ENCODE results near the gene RPH3AL.
"Not testable (repeated sequence)": the region's sequence is repeated elsewhere in the genome, so short reads cannot be mapped to it uniquely, and the experiment has no call there.

RPH3AL gene

DNA sequence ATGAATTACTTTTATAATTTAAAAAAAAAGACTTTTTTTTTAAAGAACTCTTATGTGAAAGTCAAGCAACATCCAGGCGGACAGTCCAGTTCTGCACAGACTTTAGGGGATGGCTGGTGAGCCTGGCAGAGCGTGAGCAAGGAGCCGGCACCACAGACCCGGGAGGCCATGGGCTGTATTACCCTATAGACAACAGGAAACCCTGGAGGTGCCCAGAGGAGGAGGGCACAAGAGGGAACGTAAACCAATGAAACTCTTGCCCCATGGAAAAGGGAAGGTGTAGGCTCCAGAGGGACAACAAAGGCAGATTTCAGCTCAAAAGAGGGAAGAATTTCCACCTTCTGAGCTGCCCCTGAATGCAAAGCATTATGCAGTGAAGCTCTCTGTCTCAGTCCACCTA, 25.5 kb upstream of the RPH3AL start:
- no peak for DNase-seq

DNA sequence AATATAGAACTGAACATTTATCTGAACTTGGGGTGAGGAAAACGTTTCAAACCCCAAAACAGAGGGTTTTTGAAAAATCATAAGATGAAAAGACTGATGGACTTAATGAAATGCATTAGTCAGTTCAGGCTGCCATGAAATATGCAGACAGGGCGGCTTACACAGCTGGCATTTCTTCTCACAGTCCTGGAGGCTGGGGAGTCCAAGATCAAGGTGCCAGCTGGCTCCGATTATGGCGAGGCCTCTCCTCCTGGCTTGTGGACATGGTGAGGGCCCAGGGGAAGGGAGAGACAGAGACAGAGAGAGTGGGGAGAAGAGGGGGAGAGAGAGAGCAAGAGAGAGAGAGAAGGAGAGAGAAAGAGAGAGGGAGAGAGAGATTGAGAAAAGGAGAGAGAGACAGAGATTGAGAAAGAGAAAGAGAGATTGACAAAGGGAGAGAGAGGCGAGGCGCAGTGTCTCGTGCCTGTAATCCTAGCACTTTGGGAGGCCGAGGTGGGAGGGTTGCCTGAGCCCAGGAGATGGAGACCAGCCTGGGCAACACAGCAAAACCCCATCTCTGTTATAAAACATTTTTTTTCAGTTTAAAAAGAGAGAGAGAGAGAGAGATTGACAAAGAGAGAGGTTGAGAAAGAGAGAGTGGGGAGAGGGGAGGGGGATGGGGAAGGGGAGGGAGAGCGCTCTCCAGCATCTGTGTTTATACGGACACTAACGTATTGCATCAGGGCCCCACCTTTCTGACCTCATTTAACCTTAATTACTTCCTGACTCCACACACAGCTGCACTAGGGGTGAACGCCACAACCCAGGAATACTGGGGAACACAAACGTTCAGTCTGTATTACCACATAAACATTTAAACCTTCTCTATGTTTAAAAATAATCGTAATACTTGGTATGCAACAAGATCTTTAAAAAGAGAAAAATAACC, 24.6 kb upstream of the RPH3AL start:
- no peak for DNase-seq

DNA sequence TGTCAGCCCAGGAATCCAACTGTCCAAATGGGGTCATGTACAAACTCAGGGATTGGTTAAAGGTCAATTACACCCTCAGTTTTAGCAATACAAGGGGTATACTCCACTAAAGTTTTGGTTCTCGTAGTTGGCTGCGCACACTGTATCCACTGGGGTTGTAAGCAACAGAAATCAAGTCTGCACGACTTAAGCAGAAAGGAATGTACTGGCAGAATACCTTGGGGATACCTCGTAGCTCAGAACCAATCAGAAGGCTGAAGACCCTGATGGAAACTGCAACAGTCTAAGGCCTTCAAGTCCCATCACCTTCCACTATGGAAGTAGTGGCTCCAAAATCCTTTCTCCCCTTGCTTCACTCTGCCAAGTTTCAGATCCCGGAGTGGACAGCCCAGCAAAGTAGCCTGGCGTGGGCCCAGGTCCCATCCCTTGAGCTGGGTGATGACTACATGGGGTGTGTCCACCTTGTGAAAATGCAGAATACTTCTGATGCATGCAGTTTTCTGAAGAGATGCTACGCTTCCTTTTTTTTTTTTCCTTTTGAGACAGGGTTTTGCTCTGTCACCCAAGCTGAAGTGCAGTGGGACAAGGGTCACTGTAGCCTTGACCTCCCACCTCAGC, 21.1 kb upstream of the RPH3AL start:
- no peak for DNase-seq

DNA sequence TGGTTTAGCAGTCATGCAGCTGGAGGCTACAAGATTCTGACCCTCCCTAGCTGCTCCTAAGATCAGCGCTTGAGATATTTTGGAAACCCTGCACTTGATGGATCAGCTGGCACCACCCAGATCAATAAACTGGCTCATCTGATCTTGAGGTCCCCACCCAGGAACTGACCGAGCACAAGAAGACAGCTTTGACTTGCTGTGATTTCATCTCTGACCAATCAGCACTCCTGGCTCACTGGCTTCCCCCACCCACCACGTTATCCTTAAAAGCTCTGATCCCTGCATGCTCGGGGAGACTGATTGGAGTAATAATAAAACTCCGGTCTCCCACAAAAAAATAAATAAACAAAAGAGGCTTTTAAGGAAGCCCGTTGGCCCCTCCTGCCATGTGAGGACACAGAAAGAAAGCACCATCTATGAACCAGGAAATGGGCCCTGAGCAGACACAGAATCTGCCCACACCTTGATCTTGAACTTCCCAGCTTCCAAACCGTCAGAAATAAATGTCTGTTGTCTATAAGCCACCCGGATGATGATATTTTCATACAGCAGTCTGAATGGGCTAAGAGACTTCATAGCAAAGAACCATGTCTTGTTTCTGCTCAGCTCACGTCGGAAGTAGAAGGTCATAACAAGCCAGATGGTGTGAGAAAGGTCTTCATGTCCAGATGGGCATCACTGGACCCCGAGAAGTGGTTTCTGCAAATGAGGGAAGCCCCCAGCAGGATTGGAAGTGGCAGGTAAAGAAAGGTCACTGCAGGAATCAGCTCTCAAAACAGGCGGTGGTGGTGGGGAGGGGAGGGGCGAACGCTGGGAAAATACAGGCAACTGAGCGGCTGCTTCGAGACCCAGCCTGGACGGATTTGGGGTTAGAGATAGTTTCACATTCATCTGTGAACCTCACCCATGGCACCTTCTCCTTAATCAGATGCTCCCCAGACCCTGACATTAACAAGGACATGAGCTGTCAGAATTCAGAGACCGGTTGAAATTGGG, 19.8 kb upstream of the RPH3AL start:
- DNase-seq = no peak

GRCh38 chr17:371583-371982, 19.0 kb upstream of the RPH3AL start:
- DNase-seq = no peak

- not testable (repeated sequence) for DNase-seq
Measured at GRCh38 chr17:367656-368055, 15.0 kb upstream of the RPH3AL start.

DNA sequence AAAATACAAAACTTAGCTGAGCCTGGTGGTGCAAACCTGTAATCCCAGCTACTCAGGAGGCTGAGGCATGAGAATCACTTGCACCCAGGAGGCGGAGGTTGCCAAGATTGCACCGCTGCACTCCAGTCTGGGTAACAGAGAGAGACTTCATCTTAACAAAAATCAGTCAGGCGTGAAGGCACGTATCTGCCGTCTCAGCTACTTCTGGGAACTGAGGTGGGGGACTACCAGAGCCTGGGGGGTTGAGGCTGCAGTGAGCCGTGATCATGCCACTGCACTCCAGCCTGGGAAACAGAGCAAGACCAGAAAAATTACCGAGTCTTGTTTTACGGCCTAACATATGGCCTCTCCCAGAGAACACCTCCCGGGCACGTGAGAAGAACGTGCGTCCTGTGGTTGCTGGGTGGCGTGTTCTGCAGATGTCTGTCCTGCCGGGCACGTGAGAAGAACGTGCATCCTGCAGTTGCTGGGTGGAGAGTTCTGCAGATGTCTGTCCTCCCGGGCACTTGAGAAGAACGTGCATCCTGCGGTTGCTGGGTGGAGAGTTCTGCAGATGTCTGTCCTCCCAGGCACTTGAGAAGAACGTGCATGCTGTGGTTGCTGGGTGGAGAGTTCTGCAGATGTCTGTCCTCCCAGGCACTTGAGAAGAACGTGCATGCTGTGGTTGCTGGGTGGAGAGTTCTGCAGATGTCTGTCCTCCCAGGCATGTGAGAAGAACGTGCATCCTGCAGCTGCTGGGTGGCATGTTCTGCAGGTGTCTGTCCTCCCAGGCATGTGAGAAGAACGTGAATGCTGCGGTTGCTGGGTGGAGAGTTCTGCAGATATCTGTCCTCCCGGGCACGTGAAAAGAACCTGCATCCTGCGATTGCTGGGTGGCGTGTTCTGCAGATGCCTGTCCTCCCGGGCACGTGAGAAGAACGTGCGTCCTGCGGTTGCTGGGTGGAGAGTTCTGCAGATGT, 14.3 kb upstream of the RPH3AL start:
- DNase-seq = not testable (repeated sequence)

DNA sequence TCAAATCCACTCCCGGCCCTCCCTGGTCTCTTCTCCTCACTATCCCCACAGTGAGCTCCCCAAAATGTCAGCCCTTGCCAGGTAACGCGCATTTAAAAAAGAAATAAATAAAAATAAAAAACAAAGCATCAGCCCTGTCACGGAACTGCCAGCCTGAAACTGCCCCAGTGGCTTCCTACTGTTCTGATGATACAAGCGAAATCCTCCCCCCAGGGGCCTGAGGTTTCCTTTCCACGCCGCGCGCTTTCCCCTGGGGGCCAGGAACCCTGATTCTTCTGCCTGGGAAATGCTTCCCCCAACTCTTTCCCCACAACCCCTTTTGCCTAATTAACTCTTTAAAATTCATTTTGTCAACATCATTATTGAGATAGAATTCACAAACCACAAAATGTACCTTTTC, 12.2 kb upstream of the RPH3AL start:
- no peak for DNase-seq

DNA sequence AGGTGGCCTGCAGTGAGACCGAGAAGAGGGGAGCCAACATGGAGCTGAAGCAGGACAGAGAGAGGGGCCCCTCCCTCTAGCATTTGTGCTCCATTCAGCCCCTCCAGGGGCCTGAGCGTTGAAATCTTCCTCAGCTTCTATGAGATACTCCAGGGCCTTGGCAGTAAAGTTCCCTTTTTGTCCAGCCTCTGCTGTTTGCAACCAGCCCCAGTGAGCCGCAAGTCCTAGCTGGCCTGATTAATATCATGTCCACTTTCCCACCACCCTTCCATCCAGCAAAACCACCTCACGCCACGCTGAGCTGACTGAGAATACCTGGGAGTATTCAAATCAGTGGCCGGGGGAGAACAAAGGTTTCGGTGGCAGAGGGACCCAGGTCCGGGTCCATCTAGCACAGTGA, 11.7 kb upstream of the RPH3AL start:
- DNase-seq = no peak

GRCh38 chr17:362721-363120, 10.1 kb upstream of the RPH3AL start:
- no peak for DNase-seq

DNA sequence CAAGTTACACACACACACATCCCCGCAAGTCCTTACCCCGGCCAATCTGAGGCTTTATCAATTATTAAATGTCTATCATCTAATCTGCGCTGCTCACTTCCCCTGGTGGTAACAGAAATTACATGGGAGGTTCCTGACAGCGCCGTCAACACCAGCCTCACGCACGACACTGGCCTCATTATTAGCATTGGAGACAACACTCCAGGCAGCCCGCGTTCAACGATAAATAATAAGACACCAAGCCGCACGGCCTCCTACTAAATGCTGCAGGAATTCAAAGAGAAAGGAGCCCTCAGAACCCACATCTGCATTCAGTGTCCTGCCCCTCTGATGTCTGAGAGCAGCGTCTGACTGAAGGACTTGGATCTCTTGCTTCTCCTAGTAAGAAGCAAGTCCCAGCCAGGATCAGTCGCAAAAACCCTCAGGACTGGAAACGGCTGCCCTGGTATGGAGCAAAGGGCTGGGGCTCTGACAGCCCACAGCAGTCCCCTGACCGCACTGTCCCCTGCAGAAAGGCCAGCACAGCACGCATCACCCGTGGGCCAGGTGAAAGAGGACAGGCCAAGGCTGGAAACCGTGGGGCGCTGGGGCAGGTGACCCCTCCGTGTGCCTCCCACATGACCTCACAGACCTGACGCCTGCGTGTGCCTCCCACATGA, 7.6 kb upstream of the RPH3AL start:
- DNase-seq = no peak

DNA sequence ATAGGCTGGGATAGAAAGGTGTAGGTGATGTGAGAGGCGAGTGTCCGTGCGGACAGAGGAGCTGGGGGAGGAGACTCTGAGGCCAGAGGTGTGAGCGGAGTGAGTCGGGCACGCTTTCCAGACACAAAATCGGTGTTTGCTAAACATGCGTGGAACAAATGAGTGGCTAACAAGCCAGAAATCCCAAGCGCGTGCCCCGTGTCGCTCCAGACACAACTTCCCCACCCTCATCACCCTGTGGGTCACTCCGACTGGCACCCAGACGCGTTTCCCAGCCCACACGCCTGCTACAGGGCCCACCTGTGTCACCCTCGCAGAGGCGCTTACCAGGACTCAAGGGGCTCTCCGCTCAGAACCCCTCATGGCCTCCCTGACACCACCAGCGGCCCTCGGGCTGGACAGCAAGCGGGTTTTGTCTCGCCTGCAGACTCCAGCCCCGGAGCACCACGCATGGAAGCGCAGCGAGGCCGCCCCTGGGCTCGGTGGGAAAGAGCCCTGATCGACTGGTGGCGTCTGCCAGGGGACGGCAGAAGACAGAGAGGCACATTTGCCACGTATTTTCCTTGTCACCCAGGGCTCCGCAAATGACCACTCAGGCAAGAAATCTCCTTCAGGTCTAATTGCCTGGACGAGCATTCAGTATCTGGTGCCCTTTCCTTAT, 6.0 kb upstream of the RPH3AL start:
- DNase-seq = no peak

GRCh38 chr17:357644-358043, 5.0 kb upstream of the RPH3AL start:
- no peak for DNase-seq

- DNase-seq = no peak
Measured at GRCh38 chr17:356671-357434, 4.2 kb upstream of the RPH3AL start.

- DNase-seq = no peak
Measured at GRCh38 chr17:354651-355556, 2.3 kb upstream of the RPH3AL start.

- no peak for DNase-seq
Measured at GRCh38 chr17:353838-354234, 1.2 kb upstream of the RPH3AL start.

DNA sequence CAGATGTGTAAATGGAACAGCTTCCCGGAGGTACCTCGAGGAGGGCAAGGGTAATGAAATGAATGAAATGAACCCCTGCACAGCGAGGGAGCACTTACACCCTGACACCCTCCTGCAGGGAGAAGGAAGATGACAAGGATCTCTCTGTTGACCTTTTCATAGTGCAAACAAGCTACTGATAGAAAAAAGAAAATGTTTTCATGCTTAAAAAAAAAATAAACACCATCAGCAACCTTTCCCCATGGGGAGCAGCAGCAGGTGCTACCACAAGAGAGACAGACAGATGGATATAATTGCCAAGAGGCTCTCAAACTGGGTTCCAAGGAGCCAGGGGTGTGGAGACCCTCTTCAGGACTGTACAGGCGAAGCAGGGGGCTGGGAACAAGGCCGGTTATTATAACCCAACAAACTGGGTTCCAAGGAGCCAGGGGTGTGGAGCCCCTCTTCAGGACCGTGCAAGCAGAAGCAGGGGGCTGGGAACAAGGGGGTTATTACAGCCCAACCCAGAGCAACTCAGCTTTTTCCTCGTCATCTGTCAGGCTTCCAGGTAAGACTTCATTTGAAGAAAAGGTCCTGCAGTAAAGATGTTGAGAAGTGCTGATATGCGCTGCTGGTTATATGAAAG, 718 bp upstream of the RPH3AL start:
- DNase-seq = no peak

DNA sequence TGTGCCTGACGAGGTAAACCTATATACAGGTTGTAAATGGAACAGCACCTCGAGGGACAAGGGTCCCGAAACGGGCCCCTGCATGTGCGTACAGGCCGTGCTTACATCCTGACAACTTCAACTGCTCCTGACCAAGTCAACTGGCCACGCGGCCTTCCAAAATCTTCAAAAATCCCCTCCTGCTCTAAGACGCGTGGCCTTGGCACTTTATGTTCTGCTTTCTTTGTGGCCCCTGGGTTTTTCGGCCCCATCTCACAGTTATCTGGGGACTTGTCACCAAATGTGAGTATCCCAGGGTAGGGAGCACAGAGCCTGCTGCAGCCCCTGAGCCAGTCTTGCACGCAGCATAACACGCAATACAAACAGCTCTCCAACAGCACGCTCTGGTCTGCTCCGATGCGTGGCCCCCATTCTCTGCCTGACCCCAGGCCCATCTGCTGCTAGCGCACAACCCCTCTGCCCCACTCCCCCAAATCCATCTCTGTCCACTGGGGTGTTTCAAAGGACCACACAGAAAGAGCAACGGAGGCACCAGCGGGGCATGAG, 659 bp downstream of the RPH3AL start:
- DNase-seq = no peak

Measured in activated CD4-positive, alpha-beta T cell treated with anti-CD3 and anti-CD28 coated beads, Interleukin-2, amount 50 U/mL, for 1 hour (primary cell).